Measurements from ENCODE around the gene OTOGL.
"Not testable (repeated sequence)": the region's sequence is repeated elsewhere in the genome, so short reads cannot be mapped to it uniquely, and the experiment has no call there.

The OTOGL gene

DNA sequence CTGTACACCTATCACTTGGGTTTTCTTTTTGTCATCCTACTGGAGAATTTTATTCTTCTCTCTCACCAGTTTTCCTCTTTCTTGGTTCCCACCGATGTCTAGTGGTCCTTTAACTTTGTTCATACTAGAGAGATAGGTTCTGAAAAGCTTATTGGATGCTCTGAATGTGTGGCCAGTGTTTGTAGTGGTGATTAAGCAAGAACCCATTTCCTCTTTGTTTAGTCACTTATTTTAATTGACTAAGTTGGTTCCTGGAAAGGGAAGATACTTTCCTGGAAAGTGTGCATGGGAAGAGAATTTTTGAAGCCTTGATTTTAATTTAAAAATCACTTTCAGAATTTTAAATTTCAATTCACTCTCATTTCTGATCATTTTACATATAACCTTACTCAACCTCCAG is 127.2 kb downstream of the OTOGL start:
- DNase-seq (ENCODE audit: low spot score): no peak

DNA sequence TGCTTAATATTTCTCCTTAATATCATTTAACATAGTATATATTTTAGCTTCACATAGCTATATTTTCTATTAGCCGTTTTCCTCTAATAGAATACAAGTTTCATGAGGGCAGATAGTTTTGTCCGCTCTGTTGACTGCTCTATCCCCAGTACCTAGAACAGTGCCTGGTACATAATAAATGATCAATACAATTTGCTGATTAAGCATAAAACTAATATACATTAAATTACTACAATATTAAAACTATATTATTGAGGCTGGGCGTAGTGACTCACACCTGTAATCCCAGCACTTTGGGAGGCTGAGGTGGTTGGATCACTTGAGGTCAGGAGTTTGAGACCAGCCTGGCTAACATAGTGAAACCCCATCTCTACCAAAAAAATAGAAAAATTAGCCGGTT is 128.6 kb downstream of the OTOGL start:
- DNase-seq (ENCODE audit: low spot score): not testable (repeated sequence)

DNA sequence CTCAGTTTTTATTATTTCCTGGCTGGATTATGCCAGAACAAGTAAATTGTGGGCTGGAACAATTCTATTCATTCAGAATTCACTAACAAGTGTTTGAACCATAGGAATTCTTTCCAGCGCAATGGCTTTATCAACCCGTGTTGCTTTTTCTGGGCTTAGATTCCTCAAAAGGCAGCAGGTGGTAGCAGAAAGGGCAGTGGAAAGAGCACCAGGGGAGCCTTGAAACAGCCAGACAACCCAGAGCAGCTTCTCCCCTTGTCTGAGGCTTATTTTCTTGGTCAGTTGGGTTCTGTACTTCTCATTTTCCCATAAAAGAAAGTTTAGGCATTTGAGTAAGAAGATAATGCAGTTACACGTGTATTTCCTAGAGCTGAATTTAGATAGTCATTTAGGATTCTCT is 130.7 kb downstream of the OTOGL start:
- no peak for DNase-seq (ENCODE audit: low spot score)

DNA sequence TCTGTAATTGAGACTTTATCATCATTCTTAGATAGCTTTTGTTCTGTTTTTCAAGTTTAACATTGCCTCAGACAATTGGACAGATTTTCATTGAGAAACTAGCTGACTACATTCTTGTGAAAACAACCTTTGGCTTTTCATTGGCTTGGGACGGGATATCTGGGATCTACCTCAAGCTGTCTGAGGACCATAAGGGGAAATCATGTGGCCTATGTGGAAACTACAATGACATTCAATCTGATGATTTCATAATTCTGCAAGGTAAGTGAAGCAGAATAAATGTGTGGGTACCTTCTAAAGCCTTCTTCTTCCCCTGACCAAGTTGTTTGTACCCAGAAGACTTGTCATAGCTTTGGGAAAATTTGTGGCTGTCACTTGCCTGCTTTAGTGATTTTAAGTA is 133.5 kb downstream of the OTOGL start:
- no peak for DNase-seq (ENCODE audit: low spot score)

DNA sequence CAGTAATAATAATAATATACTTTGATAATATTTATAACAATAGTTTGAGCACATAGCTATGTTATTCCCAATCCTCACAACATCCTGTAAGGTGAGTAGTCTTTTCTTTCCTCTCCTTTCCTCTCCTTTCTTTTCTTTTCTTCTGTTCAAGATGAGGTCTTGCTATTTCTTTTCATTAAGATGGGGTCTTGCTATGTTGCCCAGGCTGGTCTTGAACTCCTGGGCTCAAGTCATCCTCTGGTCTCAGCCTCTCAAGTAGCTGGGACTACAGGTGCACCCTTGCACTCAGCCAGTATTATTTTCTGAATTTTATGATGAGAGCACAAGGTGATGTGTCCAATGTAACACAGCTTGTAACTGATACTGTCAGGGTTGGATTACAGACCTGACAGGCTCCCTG is 134.6 kb downstream of the OTOGL start:
- no peak for DNase-seq (ENCODE audit: low spot score)

DNA sequence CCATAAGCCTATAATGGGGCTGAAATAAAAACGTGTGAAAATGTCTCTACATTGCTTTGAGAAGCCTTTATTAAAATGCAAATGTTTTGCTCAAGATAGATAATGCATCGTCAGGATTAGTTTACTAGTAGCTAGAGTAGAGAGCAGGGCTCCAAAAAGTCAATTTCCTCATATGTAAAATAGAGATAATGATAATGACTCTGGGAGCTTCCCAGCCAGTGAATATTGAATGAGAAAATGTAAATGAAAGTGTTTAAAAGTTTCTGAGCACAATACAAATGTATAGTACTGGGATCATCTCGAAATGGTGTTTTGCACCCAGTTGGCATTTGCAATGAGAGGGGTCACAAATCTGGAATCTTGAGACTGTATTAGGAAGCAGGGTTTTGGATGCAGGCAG is 135.3 kb downstream of the OTOGL start:
- no peak for DNase-seq (ENCODE audit: low spot score)

DNA sequence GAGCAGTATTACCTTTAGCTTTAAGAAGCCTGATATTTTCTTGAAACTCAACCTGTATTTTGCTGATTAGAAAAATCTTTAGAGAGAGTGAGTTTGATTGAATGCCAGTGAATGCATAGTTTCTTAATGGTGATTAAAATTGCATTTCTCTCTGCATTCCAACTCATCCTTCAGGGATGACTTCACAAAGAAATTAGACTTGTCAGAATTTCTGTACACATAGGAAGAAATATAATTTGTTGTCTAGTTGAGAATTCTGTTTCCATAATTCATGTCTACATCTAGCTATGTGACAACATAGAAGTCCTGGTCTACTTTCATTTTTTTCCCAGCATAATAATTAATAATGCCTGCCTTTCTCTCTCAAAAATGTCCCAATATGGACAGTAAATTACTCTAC is 136.6 kb downstream of the OTOGL start:
- no peak for DNase-seq (ENCODE audit: low spot score)

DNA sequence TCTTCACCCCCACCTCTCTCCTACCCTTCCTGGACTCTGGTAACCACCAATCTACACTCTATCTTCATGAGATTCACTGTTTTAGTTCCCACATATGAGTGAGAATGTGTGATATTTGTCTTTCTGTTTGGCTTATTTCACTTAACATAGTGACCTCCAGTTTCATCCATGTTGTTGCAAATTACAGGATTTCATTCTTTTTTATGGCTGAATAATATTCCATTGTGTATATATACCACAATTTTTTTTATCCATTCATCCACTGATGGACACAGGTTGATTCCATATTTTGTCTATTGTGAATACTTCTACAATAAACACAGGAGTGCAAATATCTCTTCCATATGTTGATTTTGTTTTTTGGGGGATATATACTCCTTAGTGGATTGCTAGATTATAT is 140.5 kb downstream of the OTOGL start:
- DNase-seq (ENCODE audit: low spot score): no peak

DNA sequence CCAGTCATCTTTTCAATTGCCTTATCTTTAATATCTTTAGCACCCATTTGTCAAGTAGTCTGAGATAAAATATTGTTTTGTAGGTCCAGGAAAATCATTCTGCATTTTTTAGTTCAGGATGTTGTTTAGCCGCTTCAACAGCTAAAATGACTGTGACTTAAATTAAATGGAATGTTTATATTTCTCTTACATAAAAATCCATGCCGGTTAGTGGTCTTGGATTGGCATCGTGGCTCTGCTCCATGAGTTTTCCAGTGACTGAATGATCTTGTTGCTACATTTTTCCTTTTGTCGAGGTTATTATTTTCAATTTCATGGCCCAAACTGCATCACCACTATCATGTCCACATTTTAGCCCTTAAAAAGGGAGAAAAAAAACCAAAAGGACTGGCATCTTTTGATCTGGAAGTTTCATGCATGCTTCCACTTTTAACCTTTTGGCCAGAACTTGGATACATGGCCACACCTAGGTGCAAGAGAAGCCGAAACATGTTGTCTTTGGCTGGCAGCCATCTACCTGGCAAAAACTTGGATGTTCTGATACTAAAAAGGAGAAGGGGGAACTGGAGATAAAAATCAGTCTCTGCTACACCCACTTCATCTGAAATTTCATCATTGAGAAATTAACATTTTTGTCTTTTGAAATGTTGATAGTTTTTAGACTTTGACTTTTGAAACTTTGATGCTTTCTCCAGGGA is 142.4 kb downstream of the OTOGL start:
- no peak for DNase-seq (ENCODE audit: low spot score)

DNA sequence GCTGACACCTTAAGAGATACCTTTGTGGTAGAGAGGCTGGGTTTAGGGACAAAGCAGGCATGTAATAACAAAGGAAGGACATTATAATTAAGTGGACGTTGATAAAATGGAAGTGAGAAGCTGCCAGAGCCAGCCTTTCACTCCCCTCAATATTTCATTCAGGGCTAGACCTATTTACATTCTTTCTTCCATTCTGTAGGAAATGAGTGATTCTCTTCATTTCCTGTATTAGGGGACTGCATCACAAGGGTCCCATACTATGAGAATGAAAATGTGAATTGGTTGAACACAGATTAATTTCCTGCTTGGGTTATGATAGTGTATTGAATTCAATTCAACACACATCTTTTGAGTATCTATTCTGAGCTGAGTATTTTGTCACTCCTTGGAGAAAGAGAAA is 143.0 kb downstream of the OTOGL start:
- no peak for DNase-seq (ENCODE audit: low spot score)

DNA sequence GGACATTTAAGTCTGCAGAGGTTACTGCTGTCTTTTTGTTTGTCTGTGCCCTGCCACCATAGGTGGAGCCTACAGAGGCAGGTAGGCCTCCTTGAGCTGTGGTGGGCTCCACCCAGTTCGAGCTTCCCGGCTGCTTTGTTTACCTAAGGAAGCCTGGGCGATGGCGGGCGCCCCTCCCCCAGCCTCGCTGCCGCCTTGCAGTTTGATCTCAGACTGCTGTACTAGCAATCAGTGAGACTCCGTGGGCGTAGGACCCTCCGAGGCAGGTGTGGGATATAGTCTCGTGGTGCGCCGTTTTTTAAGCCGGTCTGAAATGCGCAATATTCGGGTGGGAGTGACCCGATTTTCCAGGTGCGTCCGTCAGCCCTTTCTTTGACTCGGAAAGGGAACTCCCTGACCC is 150.2 kb downstream of the OTOGL start:
- DNase-seq (ENCODE audit: low spot score): not testable (repeated sequence)

DNA sequence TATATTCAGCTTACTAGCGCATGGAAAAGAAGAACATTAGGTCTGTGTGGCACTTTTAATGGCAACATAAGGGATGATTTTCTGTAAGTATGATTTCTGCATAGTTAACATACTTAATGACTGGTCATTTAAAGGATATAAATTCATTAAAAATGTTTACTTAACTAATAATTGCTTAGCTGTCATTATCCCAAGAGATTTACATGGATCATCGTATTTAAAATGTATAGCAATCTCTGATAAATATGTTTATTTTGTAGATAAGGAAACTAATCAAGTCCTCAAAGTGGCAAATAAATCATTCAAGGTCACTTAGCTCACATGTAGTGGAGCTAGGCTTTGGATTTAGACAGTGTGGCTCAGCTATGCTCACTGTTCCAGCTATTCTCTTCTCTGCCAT is 158.6 kb downstream of the OTOGL start:
- DNase-seq (ENCODE audit: low spot score): no peak

DNA sequence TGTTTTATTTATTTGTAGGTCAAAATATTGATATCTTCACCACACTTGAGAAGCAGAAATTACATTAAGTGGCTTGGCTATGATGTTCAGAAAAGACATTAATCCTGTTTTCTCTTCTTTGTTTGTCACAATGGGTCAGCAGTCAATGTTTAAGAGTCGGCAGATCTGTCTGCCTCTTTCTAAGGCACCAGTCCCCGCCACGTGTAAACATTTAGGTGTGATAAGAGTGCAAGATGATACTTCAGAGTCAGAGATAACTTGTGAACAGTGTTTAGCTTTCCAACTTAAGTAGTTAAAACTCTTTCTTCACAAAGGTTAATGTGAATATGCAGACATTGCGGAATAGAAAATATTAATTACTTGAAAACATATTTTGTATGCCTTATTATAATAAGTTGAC is 160.9 kb downstream of the OTOGL start:
- DNase-seq (ENCODE audit: low spot score): no peak

DNA sequence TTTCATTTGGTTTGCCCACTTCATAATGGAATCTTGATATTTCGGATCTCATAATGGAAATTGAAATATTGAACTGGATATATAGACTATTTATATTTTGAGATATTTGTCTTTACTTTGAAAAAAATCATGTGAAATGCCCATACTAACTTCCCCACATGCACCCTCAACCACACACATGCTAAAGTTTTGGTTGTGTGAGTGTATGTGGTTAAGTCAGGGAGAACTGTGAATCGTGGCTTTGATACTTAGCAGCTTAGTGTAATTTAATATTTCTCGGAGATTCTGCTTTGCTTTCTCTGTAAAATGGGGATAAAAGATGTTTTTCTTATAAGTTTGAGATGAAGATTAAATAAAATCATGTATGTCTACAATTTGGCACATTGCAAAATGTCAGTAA is 162.1 kb downstream of the OTOGL start:
- no peak for DNase-seq (ENCODE audit: low spot score)

DNA sequence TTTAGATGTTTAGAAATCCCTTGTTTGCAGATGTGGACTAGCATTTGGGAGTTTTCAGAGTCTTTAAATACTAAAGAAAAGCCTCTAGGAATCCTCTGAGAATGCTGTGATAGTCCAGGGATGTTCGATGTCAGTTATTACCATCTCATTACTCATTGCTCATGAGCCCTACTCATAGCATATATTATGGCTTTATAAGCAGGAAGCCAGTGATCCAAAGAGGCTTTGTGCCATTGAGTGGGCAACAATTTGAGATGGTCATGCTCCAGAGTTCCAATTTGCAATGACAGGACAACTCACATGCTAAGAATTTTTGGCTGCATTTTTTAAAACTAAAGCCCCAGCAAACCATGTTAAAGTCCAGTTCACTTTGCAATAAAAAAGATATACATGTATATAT is 163.0 kb downstream of the OTOGL start:
- DNase-seq (ENCODE audit: low spot score): no peak

DNA sequence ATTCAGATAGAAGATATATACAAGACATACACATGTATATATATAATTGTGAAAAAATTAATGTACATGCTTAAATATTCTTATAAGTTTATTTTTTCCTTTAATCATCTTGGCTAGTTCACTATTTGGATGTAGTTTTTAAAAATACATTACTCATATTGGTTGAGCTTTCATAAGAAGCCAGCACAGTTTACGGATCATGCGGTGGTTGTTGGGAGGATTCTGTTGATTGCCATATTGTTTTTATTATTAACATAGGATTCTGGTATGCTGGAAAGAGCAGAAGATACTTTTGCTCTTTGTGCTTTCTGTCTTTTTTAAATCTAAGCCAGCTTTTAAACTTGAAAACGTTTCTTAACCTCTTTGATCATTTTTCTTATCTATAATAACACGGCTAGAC is 163.4 kb downstream of the OTOGL start:
- DNase-seq (ENCODE audit: low spot score): no peak

DNA sequence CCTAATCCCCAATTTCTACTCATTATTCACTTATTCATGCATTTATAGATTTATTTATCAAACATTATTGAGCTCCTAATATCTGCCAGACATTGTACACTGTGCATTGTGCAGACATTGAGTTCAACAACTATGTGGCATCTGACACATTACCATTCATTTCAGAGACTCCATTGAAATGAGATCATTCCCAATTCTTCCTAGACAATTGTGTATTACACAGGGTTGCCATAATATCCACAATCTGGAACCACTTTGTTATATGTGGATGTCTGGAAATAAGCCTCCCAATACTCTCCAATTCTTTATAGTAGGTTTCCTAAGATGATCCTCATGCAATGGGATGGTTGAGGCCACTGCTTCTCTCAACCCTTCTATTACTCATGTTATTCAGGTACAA is 165.0 kb downstream of the OTOGL start:
- DNase-seq (ENCODE audit: low spot score): no peak

DNA sequence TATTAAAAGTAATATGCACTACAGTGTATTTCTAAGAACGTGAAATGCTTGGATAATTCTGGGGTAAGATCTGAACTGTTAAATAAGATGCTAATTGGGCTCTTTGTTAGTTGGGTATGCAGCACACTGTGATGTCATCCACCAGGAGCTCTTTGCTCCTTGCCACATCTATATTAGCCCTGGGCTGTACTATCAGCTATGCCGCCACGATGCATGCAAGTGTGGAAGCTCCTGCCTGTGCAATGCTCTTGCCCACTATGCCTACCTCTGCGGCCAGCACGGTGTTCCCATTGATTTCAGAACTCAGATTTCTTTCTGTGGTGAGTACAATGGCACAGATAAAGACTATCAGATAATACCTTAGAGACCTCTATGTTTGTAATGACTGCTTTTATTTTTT is 165.6 kb downstream of the OTOGL start:
- no peak for DNase-seq (ENCODE audit: low spot score)

DNA sequence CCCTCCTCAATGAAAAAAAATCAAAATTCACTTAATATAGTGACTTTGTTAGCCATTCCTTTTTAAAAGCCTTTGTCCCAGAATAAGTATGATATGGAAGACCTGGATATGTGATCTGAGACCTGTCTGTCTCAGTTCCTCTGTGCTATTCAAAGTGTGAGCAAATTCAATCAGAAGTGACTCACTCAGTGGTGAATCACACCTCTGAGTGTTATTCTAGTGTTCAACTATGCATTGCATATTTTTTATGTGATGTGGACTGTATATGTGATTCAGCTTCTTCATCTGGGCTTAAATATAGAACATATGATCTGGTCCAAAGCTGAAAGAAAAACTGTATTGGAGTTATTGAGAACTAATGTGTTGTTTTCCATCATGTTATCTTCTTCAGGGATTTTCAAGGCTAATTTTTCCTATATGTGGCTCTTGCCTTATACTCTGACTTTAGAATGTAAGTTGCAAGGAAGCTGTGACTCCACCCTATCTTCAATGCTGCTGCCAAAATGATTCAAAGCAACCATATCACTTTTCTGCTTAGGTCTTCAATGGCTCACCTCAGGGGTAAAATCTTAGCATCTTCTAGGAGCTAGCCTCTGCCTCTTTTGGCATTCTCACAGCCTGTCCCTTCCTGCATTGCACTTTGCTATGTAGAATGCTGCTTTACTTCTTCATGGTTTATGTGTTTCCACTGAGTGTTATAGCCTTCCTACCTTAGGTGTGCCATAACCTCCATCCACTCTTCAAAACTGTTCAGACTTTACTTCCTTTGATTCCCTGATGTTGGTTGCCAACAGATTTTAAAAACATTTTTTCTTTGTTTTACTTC is 169.8 kb downstream of the OTOGL start:
- DNase-seq (ENCODE audit: low spot score): no peak

DNA sequence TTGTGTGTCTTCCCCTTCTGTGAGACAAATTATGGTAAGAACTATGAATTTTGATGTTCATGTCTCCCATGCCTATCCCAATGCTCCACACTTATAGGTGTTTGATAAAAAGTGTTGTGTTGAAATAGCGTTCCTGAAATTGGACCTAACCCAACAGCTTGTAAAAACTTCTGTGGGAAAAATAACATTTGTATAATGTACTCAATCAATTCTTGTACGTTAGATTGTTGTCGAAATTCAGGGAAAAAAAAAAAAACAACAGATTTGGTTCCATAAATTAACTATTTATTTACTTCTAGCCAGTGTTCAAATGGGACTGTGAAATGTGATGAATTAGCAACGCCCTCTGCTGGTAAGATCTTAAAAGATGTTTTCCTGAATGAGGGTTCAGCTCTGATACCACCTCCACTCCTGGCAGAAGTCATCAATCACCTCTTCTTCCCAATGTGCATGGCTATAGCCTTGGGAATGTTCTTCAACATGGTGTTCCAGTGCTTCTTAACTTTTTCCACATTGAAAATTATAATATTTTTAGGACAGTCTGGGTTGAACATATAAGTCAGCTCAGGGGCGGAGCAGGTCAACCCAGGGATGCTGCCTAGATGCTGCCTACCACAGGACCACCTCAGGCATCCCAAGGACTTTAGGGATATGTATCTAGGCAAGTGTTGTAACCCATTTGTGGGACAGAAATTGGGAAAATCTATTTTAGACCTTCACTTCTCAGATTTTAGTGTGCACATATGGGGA is 170.6 kb downstream of the OTOGL start:
- DNase-seq (ENCODE audit: low spot score): peak; percentile 4

DNA sequence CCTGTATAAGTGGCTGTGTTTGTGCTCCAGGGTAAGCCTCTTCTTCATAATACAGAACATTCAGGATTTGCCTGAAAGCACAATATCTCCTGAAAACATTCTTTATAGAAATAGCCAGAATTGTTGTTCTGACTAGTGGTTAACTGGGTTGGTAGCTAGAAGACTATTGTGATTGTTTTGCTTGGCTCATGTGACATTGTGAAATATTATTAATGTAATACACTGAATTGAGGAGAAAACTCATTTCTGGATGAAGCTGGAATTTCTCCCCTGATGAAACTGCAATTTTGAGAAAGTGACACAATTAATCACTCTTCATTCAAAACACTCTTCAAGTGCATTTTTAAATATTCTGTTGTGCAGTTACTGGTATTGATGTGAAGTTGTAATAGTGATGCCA is 172.4 kb downstream of the OTOGL start:
- no peak for DNase-seq (ENCODE audit: low spot score)

DNA sequence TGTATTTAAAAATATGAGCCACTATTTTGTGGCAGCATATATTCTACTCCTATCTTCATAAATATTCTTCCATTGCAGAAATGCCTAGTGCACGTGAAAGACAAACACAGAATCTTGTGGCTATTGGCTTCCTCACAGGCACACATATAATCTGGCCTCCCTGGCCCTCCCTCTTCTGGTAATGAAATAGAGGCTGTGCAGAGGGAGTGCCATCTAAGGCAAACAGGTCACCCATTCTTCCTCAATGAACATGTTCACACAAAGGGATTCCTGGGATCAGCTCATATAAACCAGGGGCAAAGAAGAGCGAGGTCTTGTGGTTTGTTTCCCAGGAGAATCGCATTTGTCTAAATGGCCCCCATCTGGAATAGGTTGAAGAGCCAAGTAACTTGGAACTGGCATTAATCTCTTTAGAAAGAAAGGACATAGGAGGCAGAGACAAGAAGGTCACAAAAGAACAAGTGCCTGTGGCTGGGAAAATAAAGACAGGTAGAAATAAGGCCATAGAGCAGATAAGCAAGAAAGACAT is 173.1 kb downstream of the OTOGL start:
- DNase-seq (ENCODE audit: low spot score): no peak

DNA sequence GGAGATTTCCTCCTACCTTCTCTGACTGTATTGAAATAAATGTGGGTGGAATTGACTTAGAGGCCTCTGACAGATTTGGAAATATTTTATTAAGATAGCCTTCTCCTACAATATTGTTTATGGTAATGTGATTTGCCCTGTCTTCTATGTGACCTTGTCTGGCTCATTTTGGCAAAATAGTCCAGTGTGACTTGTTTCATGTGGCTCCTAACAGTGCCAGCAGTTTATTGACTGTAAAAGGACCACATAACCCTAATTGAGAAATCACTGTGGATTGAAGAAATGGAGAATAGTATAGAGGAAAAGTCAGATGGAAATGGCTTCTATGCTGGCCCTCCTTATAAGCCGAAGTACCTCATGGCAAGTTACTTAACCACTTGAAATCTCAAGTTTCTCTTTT is 173.8 kb downstream of the OTOGL start:
- no peak for DNase-seq (ENCODE audit: low spot score)
